Right lobe of liver (tissue), 6 donors: ENCODE measurements around the gene ST7. TPM values are rescaled to one million over a fixed set of nuclear protein-coding genes. Genes with fewer than 3 reads are reported as not detected.

Experiments
- ATAC-seq, 4 donors: fragments of 200-7000 bp; cut with Tn5 transposase; one replicate each; pipeline ENCODE4 v1.9.1; 2020; ENCODE audit warnings: mild to moderate bottlenecking in 4 of 4, moderate library complexity in 4 of 4
- DNase-seq, 3 donors: peaks; one replicate each; pipeline ENCODE4 v3.0.0-alpha.2; 2020
- H3K27ac ChIP-seq, 3 donors: fragments of 200-600 bp; one replicate each; pipeline ENCODE4 v1.8.0; 2022
- H3K27me3 ChIP-seq, 2 donors: fragments of 200-600 bp; one replicate each; pipeline ENCODE4 v1.8.0; 2022
- H3K36me3 ChIP-seq, 4 donors: fragments of 200-600 bp; sonication (generic) in 1 of 4; one replicate each; pipeline versions ENCODE4 v1.5.1 to v1.8.0; 2017 to 2022; ENCODE audit warnings: control low read depth in 1 of 4
- H3K4me1 ChIP-seq, 4 donors: fragments of 200-600 bp; sonication (generic) in 1 of 4; one replicate each; pipeline versions ENCODE4 v1.5.1 to v1.8.0; 2017 to 2022; ENCODE audit warnings: control low read depth in 1 of 4
- H3K4me3 ChIP-seq, 3 donors: fragments of 200-600 bp; one replicate each; pipeline ENCODE4 v1.8.0; 2022
- H3K9me3 ChIP-seq, 4 donors: fragments of 200-600 bp; sonication (generic) in 1 of 4; one replicate each; pipeline versions ENCODE4 v1.5.1 to v1.8.0; 2017 to 2022; ENCODE audit warnings: control low read depth in 1 of 4
- CTCF ChIP-seq, 4 donors: fragments of 200-600 bp in 3 of 4; fragments of 450-650 bp in 1 of 4; IDR thresholded peaks; one replicate each; pipeline versions ENCODE4 v1.5.1 to v1.8.0; 2016 to 2022; ENCODE audit warnings: antibody characterized with exemption in 4 of 4, mild to moderate bottlenecking in 2 of 4
- POLR2A ChIP-seq: fragments of 450-650 bp; IDR thresholded peaks from one replicate; pipeline ENCODE4 v1.6.1; 2017; ENCODE audit warnings: antibody characterized with exemption, mild to moderate bottlenecking
- WGBS: methylation state at CpG from one replicate; pipeline ENCODE4 v1.1.6; 2018; ENCODE audit warnings: low coverage, low lambda C conversion rate; ENCODE audit not compliant: insufficient coverage; ENCODE audit errors: missing lambda C conversion rate; 5-methylcytosine and 5-hydroxymethylcytosine counted together
- intact Hi-C, 2 donors: fragments of 100-400 bp; cut with DNase I; formaldehyde crosslinking; loops; one replicate each; pipeline versions ENCODE4 v1.11.2 to v1.14.1; 2022
- total RNA-seq, 6 experiments: library from RNA; depleted of rRNA in 2 of 6; stranded (reverse); fragments of >200 nt in 2 of 6; fragmentation: NEBNext Ultra II Directional in 3 of 6; extraction: Animal tissue kit (Norgen Biotek cat#: 25700) in 3 of 6; gene quantifications; one replicate each; pipeline versions ENCODE4 v1.1.0 to v1.2.4, GENCODE V29; 2016 to 2023
- donor health status: DM: no; HTN: yes; CAD: no.
- donor health status: DM: no; HTN: no; CAD: no.
- donor health status: DM: no; HTN: no; CAD: no.
- donor health status: DM: no; HTN: yes; CAD: no.
- donor health status: DM: no; HTN: yes; CAD: no.

The ST7 gene
- total RNA-seq, 6 experiments from 2014 or later: 17.4 to 29.9 (median 22.4) TPM

- Histone ChIP-seq H3K4me3 (no peak overlapping the region), H3K4me1 (no peaks in the 10 kb centered on the region), H3K27me3 (no peaks in the 10 kb centered on the region), H3K9me3 (no peaks in the 10 kb centered on the region), H3K27ac (no peak overlapping the region), H3K36me3 (peaks cover 0 to 5% (median 0%) of the 10 kb centered on the region in 4 donors)
- ATAC-seq: no peak
- TF ChIP-seq CTCF (IDR thresholded peaks at IDR 0.05) (no peak), POLR2A (no peak)
- 87% methylated on average over 5 of the region's 5 CpGs for WGBS
- no peak for DNase-seq
- intact Hi-C loops: loop anchor here in 1 of 2 donors (10.0 kb wide), 1 partner anchor 168 kb away; no protein-coding TSS in a partner anchor
Measured at GRCh38 chr7:117216436-117217069, 263.3 kb downstream of the ST7 start.

GRCh38 chr7:117217106-117218035 is 264.1 kb downstream of the ST7 start:
- WGBS: 71% methylated on average over 5 of the region's 6 CpGs
- no peak overlapping the region for H3K4me3 ChIP-seq
- H3K4me1 ChIP-seq: no peaks in the 10 kb centered on the region
- intact Hi-C loops: loop anchor here in 1 of 2 donors (10.0 kb wide), 1 partner anchor 167 kb away; no protein-coding TSS in a partner anchor
- no peaks in the 10 kb centered on the region for H3K27me3 ChIP-seq
- peaks cover 0 to 5% (median 0%) of the 10 kb centered on the region in 4 donors for H3K36me3 ChIP-seq
- H3K27ac ChIP-seq: no peak overlapping the region
- no peak for ATAC-seq
- H3K9me3 ChIP-seq: no peaks in the 10 kb centered on the region
- DNase-seq: no peak
- TF ChIP-seq POLR2A: no peak
- no peak for TF ChIP-seq CTCF (IDR thresholded peaks at IDR 0.05)

GRCh38 chr7:117218700-117219099 is 265.4 kb downstream of the ST7 start:
- TF ChIP-seq CTCF (IDR thresholded peaks at IDR 0.05) (no peak), POLR2A (no peak)
- no peak overlapping the region for H3K27ac ChIP-seq
- no peak overlapping the region for H3K4me3 ChIP-seq
- 69% methylated on average over 4 of the region's 4 CpGs for WGBS
- H3K4me1 ChIP-seq: no peaks in the 10 kb centered on the region
- H3K36me3 ChIP-seq: peaks cover 0 to 5% (median 0%) of the 10 kb centered on the region in 4 donors
- no peaks in the 10 kb centered on the region for H3K27me3 ChIP-seq
- no peak for ATAC-seq
- intact Hi-C loops: loop anchor here in 1 of 2 donors (10.0 kb wide), 1 partner anchor 166 kb away; no protein-coding TSS in a partner anchor
- no peak for DNase-seq
- H3K9me3 ChIP-seq: no peaks in the 10 kb centered on the region

DNA sequence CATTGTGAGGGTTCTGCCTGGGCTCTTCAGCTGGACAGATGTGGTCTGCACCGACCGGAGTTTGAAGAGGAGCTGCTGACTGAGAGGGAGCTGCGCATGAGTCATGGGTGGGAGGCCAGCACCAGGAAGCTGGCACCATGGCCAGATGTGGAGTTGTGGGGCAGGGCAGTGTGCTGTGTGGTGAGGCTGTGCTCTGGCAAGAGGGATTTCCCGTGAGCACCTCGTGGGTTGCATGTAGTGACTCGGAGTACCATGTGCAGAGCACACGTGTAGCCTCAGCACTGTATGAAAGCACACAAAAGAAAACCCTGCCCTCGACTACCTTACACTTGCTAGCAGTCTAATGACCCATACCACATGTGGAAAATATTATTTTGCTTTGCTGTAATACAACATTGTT is 266.2 kb downstream of the ST7 start:
- peaks cover 0 to 5% (median 0%) of the 10 kb centered on the region in 4 donors for H3K36me3 ChIP-seq
- no CpG with 5 or more reads among the region's 8 CpGs for WGBS
- H3K27ac ChIP-seq: no peak overlapping the region
- H3K4me1 ChIP-seq: no peaks in the 10 kb centered on the region
- no peak for DNase-seq
- no peak overlapping the region for H3K4me3 ChIP-seq
- intact Hi-C loops: loop anchor here in 1 of 2 donors (10.0 kb wide), 1 partner anchor 165 kb away; no protein-coding TSS in a partner anchor
- ATAC-seq: peak in 1 of 4 donors; percentile 18
- no peaks in the 10 kb centered on the region for H3K27me3 ChIP-seq
- no peaks in the 10 kb centered on the region for H3K9me3 ChIP-seq
- no peak for TF ChIP-seq CTCF (IDR thresholded peaks at IDR 0.05)
- TF ChIP-seq POLR2A: no peak
